ENCODE results near the gene TMEM61.
"Not testable (repeated sequence)": the region's sequence is repeated elsewhere in the genome, so short reads cannot be mapped to it uniquely, and the experiment has no call there.

Gene TMEM61

GRCh38 chr1:54962612-54963395 lies 17.6 kb upstream of the TMEM61 start:
- DNase-seq (ENCODE audit: low spot score): no peak

GRCh38 chr1:54963829-54964228 lies 16.6 kb upstream of the TMEM61 start:
- DNase-seq (ENCODE audit: low spot score): not testable (repeated sequence)

GRCh38 chr1:54965624-54966340 lies 14.6 kb upstream of the TMEM61 start:
- no peak for DNase-seq (ENCODE audit: low spot score)

- no peak for DNase-seq (ENCODE audit: low spot score)
Observed at GRCh38 chr1:54967372-54967771, 13.1 kb upstream of the TMEM61 start.

- DNase-seq (ENCODE audit: low spot score): no peak
Observed at GRCh38 chr1:54968551-54968950, 11.9 kb upstream of the TMEM61 start.

GRCh38 chr1:54969879-54970278 lies 10.5 kb upstream of the TMEM61 start:
- DNase-seq (ENCODE audit: low spot score): no peak

- no peak for DNase-seq (ENCODE audit: low spot score)
Observed at GRCh38 chr1:54970901-54971300, 9.5 kb upstream of the TMEM61 start.

- no peak for DNase-seq (ENCODE audit: low spot score)
Observed at GRCh38 chr1:54971317-54971791, 9.1 kb upstream of the TMEM61 start.

- no peak for DNase-seq (ENCODE audit: low spot score)
Observed at GRCh38 chr1:54972436-54972835, 8.0 kb upstream of the TMEM61 start.

- DNase-seq (ENCODE audit: low spot score): no peak
Observed at GRCh38 chr1:54973205-54973921, 7.1 kb upstream of the TMEM61 start.

GRCh38 chr1:54975356-54976108 lies 4.9 kb upstream of the TMEM61 start:
- no peak for DNase-seq (ENCODE audit: low spot score)

- DNase-seq (ENCODE audit: low spot score): no peak
Observed at GRCh38 chr1:54976747-54977146, 3.7 kb upstream of the TMEM61 start.

GRCh38 chr1:54977533-54978297 lies 2.7 kb upstream of the TMEM61 start:
- DNase-seq (ENCODE audit: low spot score): no peak

GRCh38 chr1:54978528-54979326 lies 1.7 kb upstream of the TMEM61 start:
- DNase-seq (ENCODE audit: low spot score): no peak

GRCh38 chr1:54979327-54979891 lies 1.0 kb upstream of the TMEM61 start:
- DNase-seq (ENCODE audit: low spot score): no peak

GRCh38 chr1:54980046-54980527 lies 341 bp upstream of the TMEM61 start:
- no peak for DNase-seq (ENCODE audit: low spot score)

- DNase-seq (ENCODE audit: low spot score): no peak
Observed at GRCh38 chr1:54981466-54981865, 1.0 kb downstream of the TMEM61 start.

- no peak for DNase-seq (ENCODE audit: low spot score)
Observed at GRCh38 chr1:54982739-54983138, 2.3 kb downstream of the TMEM61 start.

GRCh38 chr1:54984131-54984842 lies 3.9 kb downstream of the TMEM61 start:
- DNase-seq (ENCODE audit: low spot score): no peak
